ENCODE measurements around the gene COPA.

- TF ChIP-seq, protein P1, sequence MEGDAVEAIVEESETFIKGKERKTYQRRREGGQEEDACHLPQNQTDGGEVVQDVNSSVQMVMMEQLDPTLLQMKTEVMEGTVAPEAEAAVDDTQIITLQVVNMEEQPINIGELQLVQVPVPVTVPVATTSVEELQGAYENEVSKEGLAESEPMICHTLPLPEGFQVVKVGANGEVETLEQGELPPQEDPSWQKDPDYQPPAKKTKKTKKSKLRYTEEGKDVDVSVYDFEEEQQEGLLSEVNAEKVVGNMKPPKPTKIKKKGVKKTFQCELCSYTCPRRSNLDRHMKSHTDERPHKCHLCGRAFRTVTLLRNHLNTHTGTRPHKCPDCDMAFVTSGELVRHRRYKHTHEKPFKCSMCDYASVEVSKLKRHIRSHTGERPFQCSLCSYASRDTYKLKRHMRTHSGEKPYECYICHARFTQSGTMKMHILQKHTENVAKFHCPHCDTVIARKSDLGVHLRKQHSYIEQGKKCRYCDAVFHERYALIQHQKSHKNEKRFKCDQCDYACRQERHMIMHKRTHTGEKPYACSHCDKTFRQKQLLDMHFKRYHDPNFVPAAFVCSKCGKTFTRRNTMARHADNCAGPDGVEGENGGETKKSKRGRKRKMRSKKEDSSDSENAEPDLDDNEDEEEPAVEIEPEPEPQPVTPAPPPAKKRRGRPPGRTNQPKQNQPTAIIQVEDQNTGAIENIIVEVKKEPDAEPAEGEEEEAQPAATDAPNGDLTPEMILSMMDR (IDR thresholded peaks at IDR 0.05 in 4 of 5, conservative IDR thresholded peaks at IDR 0.05 in 1 of 5) = no peak
- TF ChIP-seq POLR2A (IDR thresholded peaks at IDR 0.05) = no peak
These were observed 1.2 kb upstream of the COPA start for GRCh38 chr1:160344241-160344640.

All from gastrocnemius medialis (tissue), 4 donors.